Upper lobe of left lung (tissue), 6 donors: ENCODE results near the gene ZC3H4. TPM values are rescaled to one million over a fixed set of nuclear protein-coding genes. Genes with fewer than 3 reads are reported as not detected.

Experiments
- ATAC-seq, 2 donors: fragments of 200-7000 bp; cut with Tn5 transposase; one replicate each; pipeline ENCODE4 v1.9.1; 2022; ENCODE audit warnings: mild to moderate bottlenecking in 2 of 2, moderate library complexity in 2 of 2; ENCODE audit not compliant: low FRiP score in 2 of 2
- DNase-seq, 2 donors: peaks; one replicate each; pipeline ENCODE4 v3.0.0-alpha.2; 2019 to 2020
- H3K27ac ChIP-seq, 4 donors: fragments of 200-600 bp; sonication (generic); one replicate each; pipeline ENCODE4 v1.5.1; 2016 to 2019
- H3K27me3 ChIP-seq, 4 donors: fragments of 200-600 bp; sonication (generic); one replicate each; pipeline ENCODE4 v1.5.1; 2017 to 2019
- H3K36me3 ChIP-seq, 4 donors: fragments of 200-600 bp; sonication (generic); one replicate each; pipeline ENCODE4 v1.5.1; 2016 to 2019
- H3K4me1 ChIP-seq, 4 donors: fragments of 200-600 bp; sonication (generic); one replicate each; pipeline ENCODE4 v1.5.1; 2018 to 2019
- H3K4me3 ChIP-seq, 4 donors: fragments of 200-600 bp; sonication (generic); one replicate each; pipeline ENCODE4 v1.5.1; 2017 to 2019; ENCODE audit warnings: mild to moderate bottlenecking in 2 of 4, moderate library complexity in 1 of 4
- H3K9me3 ChIP-seq, 4 donors: fragments of 200-600 bp; sonication (generic); one replicate each; pipeline ENCODE4 v1.5.1; 2018 to 2019
- EP300 ChIP-seq, 4 donors: sonication (generic); formaldehyde crosslinking; IDR thresholded peaks; one replicate each; pipeline ENCODE4 v1.5.1; 2017; ENCODE audit warnings: antibody characterized with exemption in 4 of 4, control low read depth in 2 of 4
- POLR2A ChIP-seq, 4 donors: fragments of 450-650 bp; IDR thresholded peaks; one replicate each; pipeline ENCODE4 v1.5.1; 2016 to 2017; ENCODE audit warnings: antibody characterized with exemption in 4 of 4, mild to moderate bottlenecking in 2 of 4
- POLR2AphosphoS5 ChIP-seq, 2 donors: sonication (generic); formaldehyde crosslinking; IDR thresholded peaks; one replicate each; pipeline ENCODE4 v1.5.1; 2017; ENCODE audit warnings: antibody characterized with exemption in 2 of 2
- WGBS, 2 donors: methylation state at CpG; one replicate each; pipeline ENCODE4 v1.1.5; 2017 to 2018; 5-methylcytosine and 5-hydroxymethylcytosine counted together
- total RNA-seq, 6 donors: library from RNA; depleted of rRNA in 4 of 6; stranded (reverse); fragments of >200 nt in 4 of 6; gene quantifications; one replicate each; pipeline versions ENCODE4 v1.1.0 to v1.2.1, GENCODE V29; 2016 to 2021
- TF ChIP-seq, protein P1 (sequence below), 6 experiments: fragments of 450-650 bp in 4 of 6; fragments of 200-600 bp in 2 of 6; sonication (generic) in 2 of 6; IDR thresholded peaks; one replicate each; pipeline ENCODE4 v1.5.1; 2016 to 2019; ENCODE audit warnings: antibody characterized with exemption in 6 of 6
- donor health status: DM: no; HTN: no; CAD: no; lungs with moderate emphysema.
- donor health status: DM: no; HTN: yes; CAD: no; lungs with severe emphysema.

The ZC3H4 gene
- total RNA-seq, 6 donors from 2014 or later, result 28.6 to 57.6 (median 44.1) TPM

GRCh38 chr19:47132194-47132852 is 18.7 kb upstream of the ZC3H4 start:
- Histone ChIP-seq H3K9me3 (no peaks in the 10 kb centered on the region), H3K36me3 (peaks cover 0 to under 1% (median 0%) of the 10 kb centered on the region in 4 donors), H3K27ac (no peak overlapping the region), H3K27me3 (no peaks in the 10 kb centered on the region), H3K4me3 (peak overlapping the region in 1 of 4 donors; percentile 96), H3K4me1 (peaks cover 25 to 45% (median 32%) of the 10 kb centered on the region in 4 donors)
- no peak for TF ChIP-seq EP300 (IDR thresholded peaks at IDR 0.05)
- TF ChIP-seq POLR2A (IDR thresholded peaks at IDR 0.05), result no peak
- no peak for TF ChIP-seq POLR2AphosphoS5 (IDR thresholded peaks at IDR 0.05)
- TF ChIP-seq, protein P1, sequence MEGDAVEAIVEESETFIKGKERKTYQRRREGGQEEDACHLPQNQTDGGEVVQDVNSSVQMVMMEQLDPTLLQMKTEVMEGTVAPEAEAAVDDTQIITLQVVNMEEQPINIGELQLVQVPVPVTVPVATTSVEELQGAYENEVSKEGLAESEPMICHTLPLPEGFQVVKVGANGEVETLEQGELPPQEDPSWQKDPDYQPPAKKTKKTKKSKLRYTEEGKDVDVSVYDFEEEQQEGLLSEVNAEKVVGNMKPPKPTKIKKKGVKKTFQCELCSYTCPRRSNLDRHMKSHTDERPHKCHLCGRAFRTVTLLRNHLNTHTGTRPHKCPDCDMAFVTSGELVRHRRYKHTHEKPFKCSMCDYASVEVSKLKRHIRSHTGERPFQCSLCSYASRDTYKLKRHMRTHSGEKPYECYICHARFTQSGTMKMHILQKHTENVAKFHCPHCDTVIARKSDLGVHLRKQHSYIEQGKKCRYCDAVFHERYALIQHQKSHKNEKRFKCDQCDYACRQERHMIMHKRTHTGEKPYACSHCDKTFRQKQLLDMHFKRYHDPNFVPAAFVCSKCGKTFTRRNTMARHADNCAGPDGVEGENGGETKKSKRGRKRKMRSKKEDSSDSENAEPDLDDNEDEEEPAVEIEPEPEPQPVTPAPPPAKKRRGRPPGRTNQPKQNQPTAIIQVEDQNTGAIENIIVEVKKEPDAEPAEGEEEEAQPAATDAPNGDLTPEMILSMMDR (IDR thresholded peaks at IDR 0.05), result no peak
- WGBS, 2 donors, result 87 to 90% methylated on average over 7 of the region's 7 CpGs
- ATAC-seq (no peak), DNase-seq (no peak)

DNA sequence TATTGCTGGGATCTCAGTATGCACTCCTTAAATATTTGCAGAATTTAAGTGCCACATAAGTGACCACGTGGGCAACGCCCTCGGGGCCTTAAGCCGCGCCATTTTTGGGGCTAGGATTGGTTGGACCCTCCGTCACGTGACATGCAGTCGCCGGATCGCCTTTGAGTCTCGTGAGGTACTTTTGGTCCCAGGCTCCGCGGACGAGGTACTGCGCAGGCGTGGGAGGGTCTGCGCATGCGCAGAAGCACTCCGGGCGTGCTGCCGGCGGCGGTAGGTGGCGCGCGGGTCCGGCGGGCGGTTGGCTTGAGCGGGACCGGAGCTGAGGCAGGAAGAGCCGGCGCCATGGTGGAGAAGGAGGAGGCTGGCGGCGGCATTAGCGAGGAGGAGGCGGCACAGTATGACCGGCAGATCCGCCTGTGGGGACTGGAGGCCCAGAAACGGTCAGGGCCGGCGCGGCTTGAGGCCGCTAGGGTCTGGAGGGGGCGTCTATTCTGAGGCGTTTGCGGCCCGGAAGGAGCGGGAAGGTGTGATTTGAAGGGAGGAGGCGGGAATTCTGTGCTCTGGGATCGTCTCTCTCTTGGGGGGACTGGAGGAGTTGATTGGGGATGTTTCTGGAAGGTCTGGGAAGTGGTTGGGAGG is 17.1 kb upstream of the ZC3H4 start, which contains the start of gene SAE1:
TSS of gene SAE1 (plus strand) at position 247 of the 639 bp plus-strand sequence. CDS start at position 343, 96 bp downstream.
- Histone ChIP-seq H3K27me3 (no peaks in the 10 kb centered on the region), H3K36me3 (no peaks in the 10 kb centered on the region), H3K9me3 (no peaks in the 10 kb centered on the region), H3K4me3 (peak within 1 kb of the TSS; percentile 75 to 96 (median 83)), H3K4me1 (peaks cover 26 to 45% (median 33%) of the 10 kb centered on the region in 4 donors), H3K27ac (peak within 1 kb of the TSS; percentile 86 to 96 (median 90))
- peak; percentile 92 to 96 for ATAC-seq
- TF ChIP-seq POLR2AphosphoS5 (IDR thresholded peaks at IDR 0.05) (peak; percentile 91 to 93), EP300 (IDR thresholded peaks at IDR 0.05) (peak in 1 of 4 donors; percentile 28), POLR2A (IDR thresholded peaks at IDR 0.05) (peak in 3 of 4 donors; percentile 44 to 88 (median 80))
- TF ChIP-seq, protein P1 (IDR thresholded peaks at IDR 0.05), result peak in 5 of 6 experiments; percentile 40 to 89 (median 72)
- DNase-seq, result peak; percentile 96 to 99
- 0% methylated on average over 34 to 50 of the region's 51 CpGs for WGBS, 2 donors

DNA sequence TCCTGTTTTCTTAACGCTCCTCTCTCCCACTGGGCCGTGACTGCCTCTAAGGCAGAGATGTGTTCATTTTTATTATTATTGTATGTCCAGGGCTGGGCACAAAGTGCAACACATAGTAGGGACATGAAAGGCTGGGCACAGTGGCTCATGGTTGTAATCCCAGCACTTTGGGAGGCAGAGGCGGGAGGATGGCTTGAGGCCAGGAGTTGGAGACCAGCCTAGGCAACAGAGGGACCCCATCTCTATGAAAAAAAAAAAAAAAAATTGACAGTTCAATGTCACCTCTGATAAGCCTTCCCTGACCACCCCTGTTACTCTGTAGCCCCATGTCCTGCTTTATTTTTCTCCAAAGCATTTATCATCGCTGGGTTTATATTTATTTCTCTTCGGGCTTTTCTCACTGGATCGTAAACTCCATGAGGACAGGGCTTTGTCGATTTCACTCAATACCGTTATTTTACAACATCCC is 16.6 kb upstream of the ZC3H4 start:
- WGBS, 2 donors, result 65 to 69% methylated on average over 8 of the region's 8 CpGs
- peak overlapping the region in 3 of 4 donors; percentile 76 to 96 (median 90) for H3K4me3 ChIP-seq

DNA sequence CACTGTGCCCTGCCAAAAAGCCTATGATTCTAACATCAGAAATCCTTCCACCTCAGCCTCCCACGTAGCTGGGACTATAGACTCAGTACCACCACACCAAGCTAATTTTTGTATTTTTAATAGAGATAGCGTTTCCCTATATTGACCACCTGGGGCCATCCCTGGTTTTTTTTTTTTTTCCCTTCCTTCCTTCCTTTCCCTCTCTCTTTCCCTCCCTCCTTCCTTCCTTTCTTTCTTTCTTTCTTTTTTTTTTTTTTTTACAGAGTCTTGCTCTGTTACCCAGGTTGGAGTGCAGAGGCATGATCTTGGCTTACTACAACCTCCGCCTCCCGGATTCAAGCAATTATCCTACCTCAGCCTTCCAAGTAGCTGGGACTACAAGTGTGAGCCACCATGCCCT is 16.0 kb upstream of the ZC3H4 start:
- ATAC-seq (no peak), DNase-seq (no peak)
- TF ChIP-seq, protein P1 (IDR thresholded peaks at IDR 0.05), result no peak
- TF ChIP-seq POLR2AphosphoS5 (IDR thresholded peaks at IDR 0.05) (no peak), EP300 (IDR thresholded peaks at IDR 0.05) (no peak), POLR2A (IDR thresholded peaks at IDR 0.05) (no peak)
- Histone ChIP-seq H3K27me3 (no peaks in the 10 kb centered on the region), H3K27ac (no peak overlapping the region), H3K4me3 (no peak overlapping the region), H3K4me1 (peaks cover 16 to 40% (median 34%) of the 10 kb centered on the region in 4 donors), H3K36me3 (no peaks in the 10 kb centered on the region), H3K9me3 (no peaks in the 10 kb centered on the region)
- 93 to 98% methylated on average over 4 of the region's 4 CpGs for WGBS, 2 donors

More for the DNA sequence above, 16.6 kb upstream of the ZC3H4 start:
- H3K27ac ChIP-seq, result peak overlapping the region in 2 of 4 donors; percentile 91 to 96
- TF ChIP-seq EP300 (IDR thresholded peaks at IDR 0.05) (no peak), POLR2AphosphoS5 (IDR thresholded peaks at IDR 0.05) (no peak), POLR2A (IDR thresholded peaks at IDR 0.05) (no peak)
- TF ChIP-seq, protein P1 (IDR thresholded peaks at IDR 0.05), result no peak
- H3K36me3 ChIP-seq, result no peaks in the 10 kb centered on the region
- H3K4me1 ChIP-seq, result peaks cover 21 to 41% (median 33%) of the 10 kb centered on the region in 4 donors
- H3K9me3 ChIP-seq, result no peaks in the 10 kb centered on the region
- no peak for DNase-seq
- ATAC-seq, result no peak
- H3K27me3 ChIP-seq, result no peaks in the 10 kb centered on the region
